ENCODE data around the gene CCDC117. TPM values are rescaled to one million over a fixed set of nuclear protein-coding genes. Genes with fewer than 3 reads are reported as not detected.
"Not testable (repeated sequence)": the region's sequence is repeated elsewhere in the genome, so short reads cannot be mapped to it uniquely, and the experiment has no call there.

The CCDC117 gene
- total RNA-seq, 1 donor from 2014 or later = 33.1 TPM

- intact Hi-C loops (cut with micrococcal nuclease) = loop anchor here (1.0 to 2.0 kb wide), 8 partner anchors 24 to 467 kb away; partner anchors contain the start of genes HSCB and ZNRF3
Measured at GRCh38 chr22:28799606-28800307, 27.3 kb downstream of the CCDC117 start.

GRCh38 chr22:28800308-28801041 lies 28.0 kb downstream of the CCDC117 start, which contains the start of gene XBP1:
Gene XBP1 (minus strand): TSS chr22:28800569.
- intact Hi-C loops (cut with micrococcal nuclease) = no loop called here

GRCh38 chr22:28801845-28802594 lies 29.5 kb downstream of the CCDC117 start:
- intact Hi-C loops (cut with micrococcal nuclease) = loop anchor here (1.0 kb wide), 1 partner anchor 9 kb away; no protein-coding TSS in a partner anchor

- intact Hi-C loops (cut with micrococcal nuclease) = loop anchor here (1.0 kb wide), 1 partner anchor 9 kb away; no protein-coding TSS in a partner anchor
Measured at GRCh38 chr22:28802595-28803123, 30.2 kb downstream of the CCDC117 start.

DNA sequence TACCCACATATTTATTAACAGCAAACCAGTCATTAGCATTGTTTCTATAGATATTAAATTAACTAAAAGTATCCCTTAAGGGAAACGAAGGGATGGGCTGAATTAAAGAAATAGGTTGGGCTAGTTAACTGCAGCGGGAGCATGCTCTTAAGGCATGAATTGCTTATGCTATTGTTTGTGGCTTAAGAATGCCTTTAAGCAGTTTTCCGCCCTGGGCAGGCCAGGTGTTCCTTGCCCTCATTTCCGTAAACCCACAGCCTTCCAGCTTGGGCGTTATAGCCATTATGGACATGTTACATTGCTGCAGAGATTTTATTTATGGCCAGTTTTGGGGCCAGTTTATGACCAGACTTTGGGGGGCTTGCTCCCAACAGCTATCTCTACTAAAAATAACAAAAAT lies 32.9 kb downstream of the CCDC117 start:
- intact Hi-C loops (cut with micrococcal nuclease) = not testable (repeated sequence)

DNA sequence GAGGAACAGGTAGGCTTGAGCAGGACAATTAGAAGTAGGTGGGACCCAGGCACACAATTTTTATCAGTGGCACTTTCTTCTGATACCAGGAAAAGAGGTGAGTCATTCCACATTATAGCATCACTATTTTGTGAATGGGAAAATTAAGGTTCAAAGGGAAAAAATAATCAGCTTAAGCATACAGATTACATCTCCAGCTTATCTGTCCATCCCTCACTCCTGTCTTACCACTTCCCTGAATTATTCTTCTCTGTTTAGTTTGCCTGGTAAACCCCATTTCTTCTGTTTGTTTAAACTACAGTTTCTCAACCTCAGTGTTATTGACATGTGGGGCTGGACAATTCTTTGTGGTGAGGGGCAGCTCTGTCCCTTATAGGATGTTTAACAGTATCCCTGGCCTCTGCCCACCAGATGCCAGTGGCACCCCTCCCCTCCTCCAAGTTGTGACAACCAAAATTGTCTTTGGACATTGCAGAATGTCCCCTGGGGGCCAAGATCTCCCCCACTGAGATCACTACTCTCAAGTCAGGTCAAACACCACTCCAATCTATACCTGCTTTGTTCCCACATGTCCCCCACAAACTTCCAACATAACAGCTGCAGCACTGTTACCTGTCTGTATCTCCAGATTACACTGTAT lies 36.3 kb downstream of the CCDC117 start:
- intact Hi-C loops (cut with micrococcal nuclease) = no loop called here

GRCh38 chr22:28810821-28811491 lies 38.5 kb downstream of the CCDC117 start:
- intact Hi-C loops (cut with micrococcal nuclease) = loop anchor here (1.0 to 10.0 kb wide), 6 partner anchors 9 to 894 kb away; partner anchors contain the start of genes CCDC117, EWSR1, PITPNB and RHBDD3

DNA sequence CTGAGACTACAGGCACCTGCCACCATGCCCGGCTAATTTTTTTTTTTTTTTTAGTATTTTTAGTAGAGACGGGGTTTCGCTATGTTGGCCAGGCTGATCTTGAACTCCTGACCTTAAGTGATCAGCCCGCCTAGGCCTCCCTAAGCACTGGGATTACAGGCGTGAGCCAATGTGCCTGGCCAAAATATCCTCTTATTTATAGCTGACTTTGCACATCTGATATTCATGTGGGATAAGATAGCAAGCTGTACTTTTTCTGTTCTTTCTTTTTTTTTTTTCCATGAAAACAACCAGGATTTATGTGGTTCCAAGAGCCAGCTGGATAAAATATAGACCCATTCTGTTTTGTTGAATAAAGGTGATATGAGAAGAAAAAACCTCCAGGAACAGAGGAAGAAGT lies 40.0 kb downstream of the CCDC117 start:
- intact Hi-C loops (cut with micrococcal nuclease) = loop anchor here (1.0 to 10.0 kb wide), 6 partner anchors 11 to 895 kb away; partner anchors contain the start of genes CCDC117, EWSR1, PITPNB and RHBDD3

GRCh38 chr22:28813772-28814518 lies 41.5 kb downstream of the CCDC117 start:
- intact Hi-C loops (cut with micrococcal nuclease) = loop anchor here (5.0 to 10.0 kb wide), 5 partner anchors 42 to 897 kb away; partner anchors contain the start of genes CCDC117, EWSR1, PITPNB and RHBDD3

GRCh38 chr22:28815111-28815510 lies 42.6 kb downstream of the CCDC117 start:
- intact Hi-C loops (cut with micrococcal nuclease) = loop anchor here (10.0 kb wide), 1 partner anchor 440 kb away; no protein-coding TSS in a partner anchor

DNA sequence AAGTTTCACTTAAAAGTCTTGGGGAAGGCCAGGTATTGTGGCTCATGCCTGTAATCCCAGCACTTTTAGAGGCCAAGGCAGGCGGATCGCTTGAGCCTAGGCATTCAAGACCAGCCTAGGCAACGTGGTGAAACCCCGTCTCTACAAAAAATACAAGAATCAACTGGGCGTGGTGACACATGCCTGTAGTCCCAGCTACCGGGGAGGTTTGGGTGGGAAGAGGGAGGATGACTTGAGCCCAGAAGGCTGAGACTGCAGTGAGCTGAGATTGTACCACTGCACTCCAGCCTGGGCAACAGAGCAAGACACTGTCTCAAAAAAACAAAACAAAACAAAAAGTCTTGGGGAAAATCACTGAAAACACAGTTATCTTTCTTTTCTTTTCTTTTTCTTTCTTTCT lies 43.2 kb downstream of the CCDC117 start:
- intact Hi-C loops (cut with micrococcal nuclease) = loop anchor here (10.0 kb wide), 1 partner anchor 441 kb away; no protein-coding TSS in a partner anchor

DNA sequence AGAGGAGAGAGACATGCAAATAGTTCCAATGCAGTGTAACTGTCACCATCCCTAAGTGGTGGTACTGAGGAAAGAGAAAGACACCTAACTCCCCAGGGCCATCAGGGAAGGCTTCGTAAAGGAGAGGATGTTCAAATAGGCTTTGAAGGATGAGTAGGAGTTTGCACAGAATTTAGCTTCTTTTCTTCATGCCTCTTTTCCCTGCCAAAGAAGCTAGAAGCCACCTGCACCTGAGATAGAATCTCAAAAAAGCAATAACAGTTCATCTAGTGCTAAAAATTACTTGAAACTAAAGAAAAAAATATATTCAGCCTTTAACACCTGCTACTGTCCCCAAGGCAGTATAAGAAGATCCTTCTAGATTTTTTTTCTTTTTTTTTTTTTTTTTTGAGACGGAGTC lies 44.6 kb downstream of the CCDC117 start:
- intact Hi-C loops (cut with micrococcal nuclease) = loop anchor here (10.0 kb wide), 1 partner anchor 442 kb away; no protein-coding TSS in a partner anchor

GRCh38 chr22:28817919-28818859 lies 45.7 kb downstream of the CCDC117 start:
- intact Hi-C loops (cut with micrococcal nuclease) = loop anchor here (10.0 kb wide), 1 partner anchor 443 kb away; no protein-coding TSS in a partner anchor

- intact Hi-C loops (cut with micrococcal nuclease) = loop anchor here (10.0 kb wide), 1 partner anchor 445 kb away; no protein-coding TSS in a partner anchor
Measured at GRCh38 chr22:28819253-28820096, 47.0 kb downstream of the CCDC117 start.

DNA sequence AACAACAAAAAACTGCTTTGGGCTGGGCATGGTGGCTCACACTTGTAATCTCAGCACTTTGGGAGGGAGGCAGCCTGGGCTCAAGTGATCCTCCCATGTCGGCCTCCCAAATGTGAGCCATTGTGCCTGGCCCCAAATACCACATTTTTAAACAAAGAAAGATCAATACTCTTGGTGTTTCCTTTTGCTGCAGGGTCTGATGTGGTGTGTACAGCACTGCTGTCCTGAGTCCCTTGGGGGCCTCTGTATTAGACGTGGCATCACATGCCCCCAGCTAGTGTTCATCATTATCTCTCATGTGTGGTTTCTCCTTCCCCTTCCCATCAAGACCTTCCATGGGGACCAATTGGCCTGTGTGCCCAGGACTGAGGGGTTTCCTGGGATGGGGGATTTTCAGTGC lies 48.4 kb downstream of the CCDC117 start:
- intact Hi-C loops (cut with micrococcal nuclease) = no loop called here

DNA sequence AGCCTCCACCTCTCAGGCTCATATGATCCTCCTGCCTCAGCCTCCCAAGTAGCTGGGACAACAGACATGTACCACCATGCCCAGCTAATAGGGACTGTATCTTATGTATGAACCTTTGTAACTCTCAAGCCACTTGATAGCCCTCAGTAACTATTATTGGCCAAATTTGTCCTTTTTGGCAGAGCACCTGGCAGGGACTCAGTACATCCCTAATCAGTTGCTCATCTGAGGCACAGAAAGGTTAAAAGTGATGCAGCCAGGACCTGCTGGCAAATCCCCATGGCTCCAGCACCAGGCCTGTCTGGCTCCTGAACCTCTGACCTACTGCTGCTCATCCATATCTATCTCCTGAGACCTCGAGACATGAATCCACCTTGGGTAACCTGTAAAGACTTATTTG lies 49.0 kb downstream of the CCDC117 start:
- intact Hi-C loops (cut with micrococcal nuclease) = no loop called here
